IMR-90 (cell line): ENCODE data around the gene FLACC1. TPM values are rescaled to one million over a fixed set of nuclear protein-coding genes. Genes with fewer than 3 reads are reported as not detected.

Source experiments
- ATAC-seq: fragments of 200-7000 bp; cut with Tn5 transposase; 2 replicates; pipeline ENCODE4 v1.9.1; 2020; ENCODE audit warnings: low read depth, mild to moderate bottlenecking, moderate library complexity
- BruUV-seq: library from RNA; stranded (reverse); fragments of 400-500 nt; replicated peaks from 2 replicates; lab custom pipeline; 2021; lab: Mats Ljungman, UMichigan
- CTCF ChIA-PET: fragments of 300-600 bp; formaldehyde crosslinking; extraction: SDS; loops from one replicate; lab custom pipeline; 2021; ENCODE audit warnings: antibody characterized with exemption; lab: Yijun Ruan, JAX
- POLR2A ChIA-PET: fragments of 300-600 bp; sonication (Branson Sonifier 250); formaldehyde crosslinking; loops from one replicate; lab custom pipeline; 2022; ENCODE audit warnings: antibody characterized with exemption; ENCODE audit not compliant: unreplicated experiment; lab: Charles Lee
- DNase-seq: peaks from one replicate; pipeline ENCODE4 v3.0.0; 2013
- H2AFZ ChIP-seq: replicated peaks from 2 replicates; pipeline ENCODE3; 2013; ENCODE audit warnings: low read length, mild to moderate bottlenecking; ENCODE audit not compliant: poor library complexity
- H2AK5ac ChIP-seq: 2 replicates; pipeline ENCODE4 v1.6.1; 2013; ENCODE audit warnings: low read depth, low read length, inconsistent platforms
- H2AK9ac ChIP-seq: replicated peaks from 2 replicates; pipeline ENCODE3; 2013; ENCODE audit warnings: mild to moderate bottlenecking, low read depth, low read length, moderate library complexity; ENCODE audit not compliant: poor library complexity
- H2BK120ac ChIP-seq: 2 replicates; pipeline ENCODE4 v1.6.1; 2013; ENCODE audit warnings: low read depth, low read length, inconsistent platforms
- H2BK15ac ChIP-seq: 3 replicates; pipeline ENCODE4 v1.6.1; 2013; ENCODE audit warnings: low read depth, low read length, inconsistent platforms
- H2BK20ac ChIP-seq: 2 replicates; pipeline ENCODE4 v1.6.1; 2013; ENCODE audit warnings: low read depth, mild to moderate bottlenecking, inconsistent platforms, low read length, moderate library complexity
- H2BK5ac ChIP-seq: 2 replicates; pipeline ENCODE4 v1.6.1; 2013; ENCODE audit warnings: mild to moderate bottlenecking, low read depth, low read length, inconsistent platforms; ENCODE audit not compliant: poor library complexity, severe bottlenecking
- H3K14ac ChIP-seq: replicated peaks from 2 replicates; pipeline ENCODE4 v1.6.1; 2013; ENCODE audit warnings: low read depth, low read length, inconsistent platforms
- H3K18ac ChIP-seq: 2 replicates; pipeline ENCODE4 v1.6.1; 2013; ENCODE audit warnings: low read depth, low read length, control low read depth
- H3K23ac ChIP-seq: 2 replicates; pipeline ENCODE4 v1.6.1; 2013; ENCODE audit warnings: low read depth, low read length, inconsistent platforms
- H3K27ac ChIP-seq: 2 replicates; pipeline ENCODE4 v1.5.1; 2013; ENCODE audit warnings: mild to moderate bottlenecking, control low read depth, low read length; ENCODE audit not compliant: insufficient read depth
- H3K27me3 ChIP-seq: 2 replicates; pipeline ENCODE4 v1.6.1; 2013; ENCODE audit warnings: low read length; ENCODE audit not compliant: control insufficient read depth, insufficient read depth
- H3K36me3 ChIP-seq: 2 replicates; pipeline ENCODE4 v1.6.1; 2013; ENCODE audit warnings: low read length, mixed read lengths; ENCODE audit not compliant: control insufficient read depth, insufficient read depth
- H3K4ac ChIP-seq: 2 replicates; pipeline ENCODE4 v1.6.1; 2013; ENCODE audit warnings: low read depth, low read length, inconsistent platforms
- H3K4me1 ChIP-seq: 2 replicates; pipeline ENCODE4 v1.6.1; 2013; ENCODE audit warnings: low read length, mixed read lengths; ENCODE audit not compliant: control insufficient read depth, insufficient read depth
- H3K4me2 ChIP-seq: 2 replicates; pipeline ENCODE4 v1.6.1; 2013; ENCODE audit warnings: low read depth, mild to moderate bottlenecking, control low read depth, low read length, moderate library complexity
- H3K4me3 ChIP-seq: 2 replicates; pipeline ENCODE4 v1.5.1; 2013; ENCODE audit warnings: low read depth, mild to moderate bottlenecking, control low read depth, low read length, moderate library complexity; ENCODE audit not compliant: insufficient read depth
- H3K56ac ChIP-seq: 2 replicates; pipeline ENCODE4 v1.6.1; 2013; ENCODE audit warnings: low read length, inconsistent platforms; ENCODE audit not compliant: insufficient read depth; ENCODE audit errors: extremely low read depth
- H3K79me1 ChIP-seq, 2 experiments: 2 replicates each; pipeline ENCODE4 v1.6.1; 2013; ENCODE audit warnings: low read length in 2 of 2, inconsistent platforms in 1 of 2, low read depth in 1 of 2
- H3K9ac ChIP-seq: 2 replicates; pipeline ENCODE4 v1.6.1; 2013; ENCODE audit warnings: low read depth, low read length, control low read depth
- H3K9me1 ChIP-seq: 2 replicates; pipeline ENCODE4 v1.6.1; 2013; ENCODE audit warnings: low read length, inconsistent platforms; ENCODE audit not compliant: insufficient read depth
- H3K9me3 ChIP-seq: 2 replicates; pipeline ENCODE4 v1.6.1; 2013; ENCODE audit warnings: low read length; ENCODE audit not compliant: control insufficient read depth, insufficient read depth
- H4K20me1 ChIP-seq: 2 replicates; pipeline ENCODE4 v1.6.1; 2013; ENCODE audit warnings: low read length, inconsistent platforms; ENCODE audit not compliant: insufficient read depth
- H4K5ac ChIP-seq: 2 replicates; pipeline ENCODE4 v1.6.1; 2013; ENCODE audit warnings: mild to moderate bottlenecking, low read depth, low read length, control low read depth
- H4K8ac ChIP-seq, 2 experiments: 2 replicates each; pipeline ENCODE4 v1.6.1; 2013; ENCODE audit warnings: low read depth in 2 of 2, low read length in 2 of 2, control low read depth in 1 of 2, inconsistent platforms in 1 of 2
- H4K91ac ChIP-seq: 2 replicates; pipeline ENCODE4 v1.6.1; 2013; ENCODE audit warnings: low read depth, low read length, inconsistent platforms; ENCODE audit not compliant: insufficient read depth
- BHLHE40 ChIP-seq: fragments of 150-350 bp; IDR thresholded peaks from 2 replicates; pipeline ENCODE4 v1.6.1; 2016; ENCODE audit warnings: mild to moderate bottlenecking, low read depth, low read length
- CHD1 ChIP-seq: IDR thresholded peaks from 2 replicates; pipeline ENCODE4 v1.6.1; 2012; ENCODE audit warnings: low read depth, low read length, improper control_type of control experiment
- FOS ChIP-seq: fragments of 150-350 bp; IDR thresholded peaks from 2 replicates; pipeline ENCODE4 v1.6.1; 2016; ENCODE audit warnings: low read depth, low read length
- MAFK ChIP-seq: IDR thresholded peaks from 2 replicates; pipeline ENCODE4 v1.6.1; 2012; ENCODE audit warnings: low read depth, low read length, improper control_type of control experiment
- MAZ ChIP-seq: IDR thresholded peaks from 2 replicates; pipeline ENCODE4 v1.6.1; 2012; ENCODE audit warnings: low read depth, mild to moderate bottlenecking, low read length, improper control_type of control experiment, moderate library complexity, borderline replicate concordance
- MXI1 ChIP-seq: IDR thresholded peaks from 2 replicates; pipeline ENCODE4 v1.6.1; 2012; ENCODE audit warnings: low read depth, mild to moderate bottlenecking, low read length, moderate library complexity, borderline replicate concordance
- NFE2L2 ChIP-seq: fragments of 150-350 bp; IDR thresholded peaks from 2 replicates; pipeline ENCODE4 v1.6.1; 2016; ENCODE audit warnings: low read depth, mild to moderate bottlenecking, low read length
- POLR2A ChIP-seq: IDR thresholded peaks from 2 replicates; pipeline ENCODE4 v1.6.1; 2012; ENCODE audit warnings: mild to moderate bottlenecking, low read depth, low read length
- RAD21 ChIP-seq: IDR thresholded peaks from 2 replicates; pipeline ENCODE4 v1.6.1; 2012; ENCODE audit warnings: low read length, improper control_type of control experiment
- RCOR1 ChIP-seq: IDR thresholded peaks from 2 replicates; pipeline ENCODE4 v1.6.1; 2012; ENCODE audit warnings: mild to moderate bottlenecking, low read length, improper control_type of control experiment; ENCODE audit not compliant: insufficient replicate concordance
- RFX5 ChIP-seq: IDR thresholded peaks from 2 replicates; pipeline ENCODE4 v1.8.0; 2012; ENCODE audit warnings: low read depth, mild to moderate bottlenecking, low read length, moderate library complexity
- SMC3 ChIP-seq: fragments of 150-350 bp; IDR thresholded peaks from 2 replicates; pipeline ENCODE4 v1.6.1; 2016; ENCODE audit warnings: low read depth, mild to moderate bottlenecking, antibody characterized with exemption, low read length, moderate library complexity
- USF2 ChIP-seq: fragments of 150-350 bp; IDR thresholded peaks from 2 replicates; pipeline ENCODE4 v1.6.1; 2017; ENCODE audit warnings: mild to moderate bottlenecking, antibody characterized with exemption, low read length, low read depth
- WGBS, 2 experiments: methylation state at CpG; one replicate each; pipeline versions ENCODE4 v1.1.5 to v1.1.7; 2013; ENCODE audit warnings: missing lambda C conversion rate in 2 of 2; ENCODE audit not compliant: insufficient read length in 1 of 2; ENCODE audit errors: extremely low coverage in 2 of 2; 5-methylcytosine and 5-hydroxymethylcytosine counted together
- dilution Hi-C: fragments of 300-500 bp; cut with HindIII; formaldehyde crosslinking; loops from one replicate; pipeline ENCODE4 v1.14.3; 2018; ENCODE audit warnings: low sequenced_read_pairs; ENCODE audit not compliant: unreplicated experiment
- in situ Hi-C: fragments of 300-500 bp; cut with MboI; formaldehyde crosslinking; loops from 3 replicates; pipeline ENCODE4 v1.14.3; 2019; ENCODE audit warnings: low sequenced_read_pairs, inconsistent platforms, mixed read lengths
- intact Hi-C: fragments of 100-400 bp; cut with micrococcal nuclease; formaldehyde crosslinking; loops from 2 replicates; pipeline ENCODE4 v1.10.0; 2022
- polyA plus RNA-seq, 3 experiments: library from polyadenylated mRNA; depleted of rRNA; stranded (reverse); fragments of >200 nt; gene quantifications; 2 replicates each; pipeline ENCODE4 v1.2.3, GENCODE V29; 2012; ENCODE audit warnings: low replicate concordance in 1 of 3
- total RNA-seq: library from RNA; depleted of rRNA; stranded (reverse); fragments of >200 nt; gene quantifications from 2 replicates; pipeline ENCODE4 v1.2.3, GENCODE V29; 2012
- TF ChIP-seq, protein P1 (sequence below): conservative IDR thresholded peaks from 2 replicates; pipeline ENCODE4 v1.5.1; 2012; ENCODE audit warnings: mild to moderate bottlenecking, low read depth, low read length, improper control_type of control experiment
- TF ChIP-seq, protein P2 (sequence below): fragments of 150-350 bp; IDR thresholded peaks from 2 replicates; pipeline ENCODE4 v1.6.1; 2016; ENCODE audit warnings: low read depth, mild to moderate bottlenecking, low read length, moderate library complexity, borderline replicate concordance

Gene FLACC1
- total and polyA plus RNA-seq, 2 of the 4 experiments (the other 2 are of a cell fraction), result 0.32 to 0.54 TPM

GRCh38 chr2:201261906-201262305, 95.2 kb downstream of the FLACC1 start:
- peaks cover 16% of the 10 kb centered on the region for H3K9me1 ChIP-seq
- ChIA-PET POLR2A (interaction anchor here (0.9 kb wide), 1 partner anchor 13 kb away, joined by 3 read pairs; no protein-coding TSS in a partner anchor), CTCF (no interaction called here)
- no peak overlapping the region for H2BK120ac ChIP-seq
- peaks cover 38 to 53% of the 10 kb centered on the region in 2 experiments for H3K79me1 ChIP-seq
- dilution Hi-C loops (no loop called here), in situ Hi-C loops (no loop called here), intact Hi-C loops (no loop called here)
- no peak overlapping the region for H2BK20ac ChIP-seq
- H3K4me2 ChIP-seq, result peak overlapping the region; percentile 59; the same call in 1 of the 2 replicates
- H4K8ac ChIP-seq, result no peak overlapping the region
- no peak overlapping the region for H3K9ac ChIP-seq
- WGBS, 2 experiments, result no CpG with 5 or more reads among the region's 2 CpGs
- H3K9me3 ChIP-seq, result no peaks in the 10 kb centered on the region
- no peak overlapping the region for H3K27ac ChIP-seq
- H2AK5ac ChIP-seq, result no peak overlapping the region
- H3K36me3 ChIP-seq, result peaks cover 8% of the 10 kb centered on the region
- H3K4me1 ChIP-seq, result peaks cover 9% of the 10 kb centered on the region
- DNase-seq (no peak), ATAC-seq (no peak)
- H4K20me1 ChIP-seq, result no peaks in the 10 kb centered on the region
- TF ChIP-seq MAZ, result no peak
- no peak for TF ChIP-seq BHLHE40
- TF ChIP-seq RAD21, result no peak
- TF ChIP-seq, protein P1, sequence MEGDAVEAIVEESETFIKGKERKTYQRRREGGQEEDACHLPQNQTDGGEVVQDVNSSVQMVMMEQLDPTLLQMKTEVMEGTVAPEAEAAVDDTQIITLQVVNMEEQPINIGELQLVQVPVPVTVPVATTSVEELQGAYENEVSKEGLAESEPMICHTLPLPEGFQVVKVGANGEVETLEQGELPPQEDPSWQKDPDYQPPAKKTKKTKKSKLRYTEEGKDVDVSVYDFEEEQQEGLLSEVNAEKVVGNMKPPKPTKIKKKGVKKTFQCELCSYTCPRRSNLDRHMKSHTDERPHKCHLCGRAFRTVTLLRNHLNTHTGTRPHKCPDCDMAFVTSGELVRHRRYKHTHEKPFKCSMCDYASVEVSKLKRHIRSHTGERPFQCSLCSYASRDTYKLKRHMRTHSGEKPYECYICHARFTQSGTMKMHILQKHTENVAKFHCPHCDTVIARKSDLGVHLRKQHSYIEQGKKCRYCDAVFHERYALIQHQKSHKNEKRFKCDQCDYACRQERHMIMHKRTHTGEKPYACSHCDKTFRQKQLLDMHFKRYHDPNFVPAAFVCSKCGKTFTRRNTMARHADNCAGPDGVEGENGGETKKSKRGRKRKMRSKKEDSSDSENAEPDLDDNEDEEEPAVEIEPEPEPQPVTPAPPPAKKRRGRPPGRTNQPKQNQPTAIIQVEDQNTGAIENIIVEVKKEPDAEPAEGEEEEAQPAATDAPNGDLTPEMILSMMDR, result no peak
- no peak for TF ChIP-seq RCOR1
- TF ChIP-seq MXI1, result no peak
- TF ChIP-seq RFX5, result no peak
- TF ChIP-seq USF2, result no peak
- TF ChIP-seq, protein P2, sequence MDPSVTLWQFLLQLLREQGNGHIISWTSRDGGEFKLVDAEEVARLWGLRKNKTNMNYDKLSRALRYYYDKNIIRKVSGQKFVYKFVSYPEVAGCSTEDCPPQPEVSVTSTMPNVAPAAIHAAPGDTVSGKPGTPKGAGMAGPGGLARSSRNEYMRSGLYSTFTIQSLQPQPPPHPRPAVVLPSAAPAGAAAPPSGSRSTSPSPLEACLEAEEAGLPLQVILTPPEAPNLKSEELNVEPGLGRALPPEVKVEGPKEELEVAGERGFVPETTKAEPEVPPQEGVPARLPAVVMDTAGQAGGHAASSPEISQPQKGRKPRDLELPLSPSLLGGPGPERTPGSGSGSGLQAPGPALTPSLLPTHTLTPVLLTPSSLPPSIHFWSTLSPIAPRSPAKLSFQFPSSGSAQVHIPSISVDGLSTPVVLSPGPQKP, result no peak
- no peak for TF ChIP-seq SMC3
- no peak for TF ChIP-seq NFE2L2
- no peak for TF ChIP-seq MAFK
- no peak for TF ChIP-seq FOS
- no peak for TF ChIP-seq POLR2A
- no peak for TF ChIP-seq CHD1
- H4K5ac ChIP-seq, result no peak overlapping the region
- no peak overlapping the region for H3K56ac ChIP-seq
- no peak overlapping the region for H4K91ac ChIP-seq
- H3K4me3 ChIP-seq, result no peak overlapping the region
- H3K14ac ChIP-seq, result peak overlapping the region; percentile 9; the same call in 1 of the 2 replicates
- no peak overlapping the region for H3K18ac ChIP-seq
- H2AFZ ChIP-seq, result no peak overlapping the region
- no peak overlapping the region for H3K23ac ChIP-seq
- no peak overlapping the region for H3K4ac ChIP-seq
- no peak overlapping the region for H2BK5ac ChIP-seq
- no peak overlapping the region for H2BK15ac ChIP-seq
- no peaks in the 10 kb centered on the region for H3K27me3 ChIP-seq
- H2AK9ac ChIP-seq, result no peak overlapping the region
- no TSS peak for BruUV-seq
